Prostate gland (tissue), 2 donors: ENCODE results near the gene MPL. TPM values are rescaled to one million over a fixed set of nuclear protein-coding genes. Genes with fewer than 3 reads are reported as not detected.

Source experiments
- DNase-seq: peaks from one replicate; pipeline ENCODE4 v3.0.0-alpha.2; 2019; ENCODE audit warnings: low spot score
- H3K27ac ChIP-seq, 2 donors: fragments of 200-600 bp; sonication (generic); 2 replicates each; pipeline ENCODE4 v1.5.1; 2017 to 2019
- H3K27me3 ChIP-seq: fragments of 200-600 bp; sonication (generic); replicated peaks from 2 replicates; pipeline ENCODE4 v1.5.1; 2019; ENCODE audit not compliant: insufficient read depth
- H3K36me3 ChIP-seq, 2 donors: fragments of 200-600 bp; sonication (generic); 1 replicate in 1 of 2; 2 replicates in 1 of 2; pipeline versions ENCODE4 v1.5.1 to v1.8.1; 2017 to 2019
- H3K4me1 ChIP-seq: fragments of 200-600 bp; sonication (generic); replicated peaks from 2 replicates; pipeline ENCODE4 v1.5.1; 2019
- H3K4me3 ChIP-seq, 2 donors: fragments of 200-600 bp; sonication (generic); 2 replicates each; pipeline ENCODE4 v1.5.1; 2017 to 2019
- H3K9me3 ChIP-seq: fragments of 200-600 bp; sonication (generic); 2 replicates; pipeline ENCODE4 v1.5.1; 2017
- CTCF ChIP-seq, 4 experiments: fragments of 200-600 bp in 2 of 4; fragments of 450-650 bp in 2 of 4; sonication (generic) in 2 of 4; IDR thresholded peaks; 1 replicate in 3 of 4; 2 replicates in 1 of 4; pipeline ENCODE4 v1.5.1; 2016 to 2019; ENCODE audit warnings: antibody characterized with exemption in 4 of 4, mild to moderate bottlenecking in 2 of 4, moderate library complexity in 2 of 4
- POLR2A ChIP-seq: fragments of 450-650 bp; IDR thresholded peaks from one replicate; pipeline ENCODE4 v1.6.1; 2016; ENCODE audit warnings: antibody characterized with exemption, mild to moderate bottlenecking
- POLR2AphosphoS5 ChIP-seq: sonication (generic); formaldehyde crosslinking; IDR thresholded peaks from one replicate; pipeline ENCODE4 v1.6.1; 2017; ENCODE audit warnings: antibody characterized with exemption
- WGBS: methylation state at CpG from one replicate; pipeline ENCODE4 v1.1.5; 2018; 5-methylcytosine and 5-hydroxymethylcytosine counted together
- intact Hi-C: fragments of 100-400 bp; cut with DNase I; formaldehyde crosslinking; loops from one replicate; pipeline ENCODE4 v1.14.2; 2022
- total RNA-seq, 2 donors: library from RNA; depleted of rRNA; stranded (reverse); fragments of >200 nt; gene quantifications; one replicate each; pipeline ENCODE4 v1.1.0, GENCODE V29; 2016

MPL gene
- total RNA-seq: not detected

GRCh38 chr1:43337588-43337987 is at the start of gene MPL:
MPL (plus strand) TSS chr1:43337818; CDS start chr1:43337849, 31 bp downstream.
- intact Hi-C loops: no loop called here
- no peak for DNase-seq
- TF ChIP-seq CTCF (IDR thresholded peaks at IDR 0.05) (no peak), POLR2A (no peak), POLR2AphosphoS5 (no peak)
- Histone ChIP-seq H3K4me1 (no peaks in the 10 kb centered on the region), H3K4me3 (no peak within 1 kb of the TSS), H3K27ac (no peak within 1 kb of the TSS), H3K9me3 (no peaks in the 10 kb centered on the region), H3K36me3 (no peaks in the 10 kb centered on the region), H3K27me3 (no peaks in the 10 kb centered on the region)
- WGBS: 76% methylated on average over 3 of the region's 3 CpGs

DNA sequence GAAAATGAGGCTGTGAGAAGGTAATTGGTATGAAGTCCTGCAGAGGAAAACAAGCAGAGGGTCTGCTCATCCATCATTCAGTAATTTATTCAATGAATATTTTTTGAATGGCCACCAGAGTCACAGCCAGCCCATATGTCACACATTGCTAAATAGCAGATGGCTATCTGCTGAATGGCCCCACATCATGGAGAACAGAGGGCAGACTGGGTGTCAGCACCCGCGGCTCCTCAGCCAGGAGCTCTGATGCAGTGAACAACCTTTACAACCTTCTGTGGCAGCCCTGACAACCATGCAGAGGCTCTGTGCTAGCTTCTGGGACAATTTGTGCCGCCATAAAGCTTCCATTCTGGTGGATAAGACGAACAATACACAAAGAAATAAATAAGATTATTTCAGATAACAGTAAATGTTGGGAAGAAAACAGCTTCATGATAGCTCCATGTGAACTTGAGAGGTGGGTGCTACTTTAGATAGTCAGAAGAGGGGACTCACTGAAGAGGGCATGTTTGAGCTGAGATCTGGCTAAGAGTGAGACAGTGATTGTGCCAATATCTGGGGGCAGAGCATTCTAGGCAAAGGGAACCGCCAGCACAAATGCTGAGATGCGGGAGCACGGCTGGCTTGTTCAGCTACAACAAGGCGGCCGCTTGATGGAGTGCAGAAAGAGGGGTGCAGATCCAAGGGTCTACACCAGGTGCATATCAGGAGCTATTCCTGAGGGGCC is 49.4 kb upstream of the MPL start:
- intact Hi-C loops: no loop called here
- 88% methylated on average over 9 of the region's 9 CpGs for WGBS
- no peak for DNase-seq
- no peaks in the 10 kb centered on the region for H3K36me3 ChIP-seq
- no peaks in the 10 kb centered on the region for H3K9me3 ChIP-seq
- TF ChIP-seq CTCF (IDR thresholded peaks at IDR 0.05) (no peak), POLR2A (no peak), POLR2AphosphoS5 (no peak)
- no peaks in the 10 kb centered on the region for H3K27me3 ChIP-seq
- H3K27ac ChIP-seq: no peak overlapping the region
- no peak overlapping the region for H3K4me3 ChIP-seq
- H3K4me1 ChIP-seq: no peaks in the 10 kb centered on the region

DNA sequence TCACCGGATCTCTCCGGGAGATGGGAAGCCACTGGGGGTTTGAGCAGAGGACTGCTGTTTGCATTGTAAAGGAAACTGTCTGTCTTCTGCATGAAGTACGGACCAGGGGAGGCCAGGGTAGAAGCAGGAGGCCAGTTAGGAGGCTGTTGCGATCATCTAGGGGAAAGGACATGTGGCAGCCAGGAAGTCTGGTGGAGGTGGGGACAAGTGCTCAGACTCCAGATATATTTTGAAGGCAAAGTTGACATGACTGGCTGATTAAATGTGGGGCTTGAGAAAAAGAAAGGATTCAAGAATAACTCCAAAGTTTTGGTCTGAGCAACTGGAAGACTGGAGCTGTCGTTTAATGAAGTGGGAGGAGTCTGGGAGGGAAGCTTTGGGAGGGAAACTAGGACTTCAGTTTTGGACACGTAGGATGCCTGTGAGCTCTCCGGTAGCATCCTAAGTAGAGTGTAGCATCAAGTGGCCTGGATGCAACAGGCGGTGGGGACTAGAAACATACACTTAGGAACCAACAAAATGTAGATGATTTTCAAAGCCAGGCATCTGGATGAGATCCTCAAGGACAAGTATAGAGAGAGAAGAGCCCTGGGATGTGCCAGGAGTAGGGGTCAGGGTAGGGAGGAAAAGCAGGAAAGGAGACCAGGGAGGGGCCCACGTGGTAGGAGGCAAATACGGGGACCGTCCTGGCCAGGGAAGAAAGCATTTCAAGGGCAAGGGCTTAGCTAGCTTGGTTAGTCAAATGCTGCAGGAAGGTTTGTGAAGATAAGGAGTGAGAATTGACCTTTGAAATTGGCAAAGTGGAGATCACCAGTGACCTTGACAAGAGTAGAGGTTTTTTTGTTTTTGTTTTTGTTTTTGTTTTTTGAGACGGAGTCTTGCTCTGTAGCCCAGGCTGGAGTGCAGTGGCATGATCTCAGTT is 48.6 kb upstream of the MPL start:
- H3K4me3 ChIP-seq: no peak overlapping the region
- TF ChIP-seq POLR2A: no peak
- no peak for TF ChIP-seq CTCF (IDR thresholded peaks at IDR 0.05)
- TF ChIP-seq POLR2AphosphoS5: no peak
- no peak overlapping the region for H3K27ac ChIP-seq
- peaks cover under 1% of the 10 kb centered on the region for H3K4me1 ChIP-seq
- H3K9me3 ChIP-seq: no peaks in the 10 kb centered on the region
- H3K27me3 ChIP-seq: no peaks in the 10 kb centered on the region
- DNase-seq: no peak
- 83% methylated on average over 12 of the region's 12 CpGs for WGBS
- no peaks in the 10 kb centered on the region for H3K36me3 ChIP-seq
- intact Hi-C loops: no loop called here

DNA sequence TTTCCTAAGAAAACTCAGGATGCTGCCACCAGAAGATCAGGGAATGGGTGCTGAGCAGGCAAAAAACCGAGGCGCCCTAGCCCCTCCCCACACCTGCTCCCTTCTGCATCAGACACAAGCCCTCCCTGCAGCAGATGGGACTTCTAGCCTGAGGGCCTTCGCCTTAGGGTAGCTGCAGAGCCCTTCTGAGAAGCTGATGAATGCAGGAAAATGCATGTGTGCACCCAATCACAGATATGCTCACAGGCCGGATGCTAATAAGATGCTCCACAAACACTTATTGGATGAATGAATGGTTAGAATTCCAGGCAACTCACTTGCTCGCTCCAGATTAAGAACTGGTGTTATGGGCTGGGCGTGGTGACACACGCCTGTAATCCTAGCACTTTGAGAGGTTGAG is 45.4 kb upstream of the MPL start:
- DNase-seq: no peak
- intact Hi-C loops: loop anchor here (5.0 kb wide), 1 partner anchor 50 kb away; no protein-coding TSS in a partner anchor
- H3K27me3 ChIP-seq: no peaks in the 10 kb centered on the region
- WGBS: 87% methylated on average over 7 of the region's 7 CpGs
- H3K9me3 ChIP-seq: no peaks in the 10 kb centered on the region
- peaks cover 3% of the 10 kb centered on the region for H3K4me1 ChIP-seq
- no peaks in the 10 kb centered on the region for H3K36me3 ChIP-seq
- no peak for TF ChIP-seq CTCF (IDR thresholded peaks at IDR 0.05)
- no peak for TF ChIP-seq POLR2A
- no peak for TF ChIP-seq POLR2AphosphoS5
- no peak overlapping the region for H3K27ac ChIP-seq
- H3K4me3 ChIP-seq: no peak overlapping the region
